ENCODE data around the gene SEMG2. TPM values are rescaled to one million over a fixed set of nuclear protein-coding genes. Genes with fewer than 3 reads are reported as not detected.
A peak's percentile ranks its signal among the peaks of the same experiment; 100 is the strongest.

SEMG2 gene
- total and polyA plus RNA-seq, 12 donors: not detected

DNA sequence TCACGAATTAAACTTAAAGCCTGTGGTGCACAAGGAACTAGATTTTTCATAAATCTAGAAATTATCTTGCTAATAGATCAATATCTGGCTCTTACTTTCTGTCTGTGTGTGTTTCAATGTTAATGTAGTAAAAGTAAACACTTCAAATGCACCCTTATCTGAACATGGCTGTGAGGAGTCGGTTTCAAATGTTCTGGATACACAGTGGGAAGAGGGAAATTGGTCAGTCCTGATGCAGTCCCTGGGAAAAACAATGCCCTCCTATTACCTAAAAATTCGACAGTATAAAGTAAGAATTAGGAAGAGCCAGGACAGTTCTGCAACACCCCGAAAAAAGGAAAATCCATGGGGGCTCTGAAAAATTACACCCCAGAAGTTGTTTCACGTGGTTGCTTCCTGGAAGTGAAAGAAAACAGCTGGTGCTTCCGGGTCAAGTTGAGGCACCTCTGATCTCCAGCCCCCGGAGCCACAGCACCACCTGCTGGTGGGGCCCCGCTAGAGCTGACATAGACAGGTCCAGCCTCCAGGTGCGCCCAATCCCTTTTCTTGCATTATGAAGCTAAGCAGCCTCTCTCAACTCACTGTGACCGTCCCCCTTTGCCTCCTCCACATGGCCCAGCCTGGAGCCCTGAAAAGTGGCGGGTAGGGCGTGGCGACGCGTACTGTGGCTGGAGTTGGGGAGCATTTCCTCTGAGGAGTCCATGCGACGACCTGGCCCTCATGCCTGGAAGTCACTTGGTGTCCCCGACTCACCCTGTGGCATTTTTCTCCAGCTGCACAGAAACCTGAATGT is 8.3 kb downstream of the SEMG2 start:
- H3K4me1 ChIP-seq: no peaks in the 10 kb centered on the region
- H3K36me3 ChIP-seq: no peaks in the 10 kb centered on the region
- DNase-seq: peak in 1 of 2 donors; percentile 13
- no peak overlapping the region for H3K4me3 ChIP-seq
- H3K27ac ChIP-seq: no peak overlapping the region
- intact Hi-C loops (cut with DNase I): no loop called here
- peaks cover 0 to 9% (median 5%) of the 10 kb centered on the region in 11 donors for H3K9me3 ChIP-seq
- ATAC-seq: no peak
- TF ChIP-seq, protein P1, sequence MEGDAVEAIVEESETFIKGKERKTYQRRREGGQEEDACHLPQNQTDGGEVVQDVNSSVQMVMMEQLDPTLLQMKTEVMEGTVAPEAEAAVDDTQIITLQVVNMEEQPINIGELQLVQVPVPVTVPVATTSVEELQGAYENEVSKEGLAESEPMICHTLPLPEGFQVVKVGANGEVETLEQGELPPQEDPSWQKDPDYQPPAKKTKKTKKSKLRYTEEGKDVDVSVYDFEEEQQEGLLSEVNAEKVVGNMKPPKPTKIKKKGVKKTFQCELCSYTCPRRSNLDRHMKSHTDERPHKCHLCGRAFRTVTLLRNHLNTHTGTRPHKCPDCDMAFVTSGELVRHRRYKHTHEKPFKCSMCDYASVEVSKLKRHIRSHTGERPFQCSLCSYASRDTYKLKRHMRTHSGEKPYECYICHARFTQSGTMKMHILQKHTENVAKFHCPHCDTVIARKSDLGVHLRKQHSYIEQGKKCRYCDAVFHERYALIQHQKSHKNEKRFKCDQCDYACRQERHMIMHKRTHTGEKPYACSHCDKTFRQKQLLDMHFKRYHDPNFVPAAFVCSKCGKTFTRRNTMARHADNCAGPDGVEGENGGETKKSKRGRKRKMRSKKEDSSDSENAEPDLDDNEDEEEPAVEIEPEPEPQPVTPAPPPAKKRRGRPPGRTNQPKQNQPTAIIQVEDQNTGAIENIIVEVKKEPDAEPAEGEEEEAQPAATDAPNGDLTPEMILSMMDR (IDR thresholded peaks at IDR 0.05): peak in 4 of 9 donors; percentile 10 to 52 (median 14)
- WGBS, 2 donors: 61 to 66% methylated on average over 18 of the region's 18 CpGs
- H3K27me3 ChIP-seq: peaks cover 0 to 53% (median 40%) of the 10 kb centered on the region in 7 donors

DNA sequence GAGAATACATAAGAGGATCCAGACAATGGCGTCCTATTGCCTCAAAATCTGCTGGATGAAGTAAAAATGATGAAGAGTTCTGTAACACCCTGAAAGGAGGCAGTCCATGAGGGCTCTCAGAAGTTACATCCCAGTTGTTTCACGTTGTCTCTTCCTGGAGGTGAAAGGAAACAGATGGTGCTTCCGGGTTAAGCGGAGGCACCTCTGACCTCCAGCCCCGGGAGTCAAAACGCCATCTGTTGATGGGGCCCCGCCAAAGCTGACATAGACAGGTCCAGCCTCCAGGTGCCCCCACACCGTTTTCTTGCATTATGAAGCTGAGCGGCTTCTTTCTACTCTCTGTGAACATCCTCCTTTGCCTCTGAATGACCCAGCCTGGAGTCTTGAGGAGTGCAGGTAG is 9.5 kb downstream of the SEMG2 start:
- intact Hi-C loops (cut with DNase I): no loop called here
- no peak for DNase-seq
- TF ChIP-seq, protein P1 (IDR thresholded peaks at IDR 0.05): no peak
- WGBS, 2 donors: 68% methylated on average over 9 of the region's 9 CpGs
- peaks cover 0 to 56% (median 35%) of the 10 kb centered on the region in 7 donors for H3K27me3 ChIP-seq
- H3K4me3 ChIP-seq: no peak overlapping the region
- H3K36me3 ChIP-seq: no peaks in the 10 kb centered on the region
- ATAC-seq: no peak
- no peaks in the 10 kb centered on the region for H3K4me1 ChIP-seq
- peaks cover 0 to 20% (median 8%) of the 10 kb centered on the region in 11 donors for H3K9me3 ChIP-seq
- no peak overlapping the region for H3K27ac ChIP-seq

GRCh38 chr20:45235995-45236394 is 14.8 kb downstream of the SEMG2 start:
- Histone ChIP-seq H3K9me3 (peaks cover 0 to 24% (median 8%) of the 10 kb centered on the region in 11 donors), H3K4me1 (no peaks in the 10 kb centered on the region), H3K27ac (no peak overlapping the region), H3K4me3 (no peak overlapping the region), H3K27me3 (peaks cover 0 to 40% (median 22%) of the 10 kb centered on the region in 7 donors), H3K36me3 (no peaks in the 10 kb centered on the region)
- DNase-seq (no peak), ATAC-seq (no peak)
- 63 to 68% methylated on average over 4 of the region's 4 CpGs for WGBS, 2 donors
- TF ChIP-seq, protein P1 (IDR thresholded peaks at IDR 0.05): peak in 1 of 9 donors; percentile 28
- intact Hi-C loops (cut with DNase I): no loop called here

GRCh38 chr20:45238139-45238538 is 17.0 kb downstream of the SEMG2 start:
- DNase-seq (no peak), ATAC-seq (no peak)
- TF ChIP-seq, protein P1 (IDR thresholded peaks at IDR 0.05): no peak
- Histone ChIP-seq H3K27ac (no peak overlapping the region), H3K4me1 (no peaks in the 10 kb centered on the region), H3K4me3 (no peak overlapping the region), H3K36me3 (no peaks in the 10 kb centered on the region), H3K9me3 (peaks cover 0 to 24% (median 8%) of the 10 kb centered on the region in 11 donors), H3K27me3 (peaks cover 0 to 52% (median 24%) of the 10 kb centered on the region in 7 donors)
- intact Hi-C loops (cut with DNase I): no loop called here
- WGBS, 2 donors: 81 to 88% methylated on average over 2 of the region's 2 CpGs

All from heart right ventricle (tissue), 16 donors.